DND-41 (cell line): ENCODE data around the gene ITIH1.
"Not testable (repeated sequence)": the region's sequence is repeated elsewhere in the genome, so short reads cannot be mapped to it uniquely, and the experiment has no call there.

Experiments
- ATAC-seq: fragments of 200-7000 bp; cut with Tn5 transposase; 3 replicates; pipeline ENCODE4 v1.9.1; 2021; ENCODE audit warnings: low read depth; ENCODE audit not compliant: insufficient read depth
- DNase-seq: peaks from one replicate; pipeline ENCODE4 v3.0.0-alpha.2; 2020
- H2AFZ ChIP-seq: 2 replicates; pipeline ENCODE4 v1.6.0; 2012; ENCODE audit warnings: low read depth, low read length
- H3K27ac ChIP-seq: 2 replicates; pipeline ENCODE4 v1.5.1; 2012; ENCODE audit warnings: low read length, inconsistent platforms
- H3K27me3 ChIP-seq: fragments of 200-600 bp; sonication (generic); 2 replicates; pipeline ENCODE4 v1.6.0; 2012; ENCODE audit warnings: low read length, mild to moderate bottlenecking, inconsistent platforms; ENCODE audit not compliant: insufficient read depth, poor library complexity
- H3K36me3 ChIP-seq: 2 replicates; pipeline ENCODE4 v1.5.1; 2012; ENCODE audit warnings: low read length, inconsistent platforms; ENCODE audit not compliant: insufficient read depth
- H3K4me1 ChIP-seq: 2 replicates; pipeline ENCODE4 v1.5.1; 2012; ENCODE audit warnings: mild to moderate bottlenecking, low read length; ENCODE audit not compliant: insufficient read depth
- H3K4me2 ChIP-seq: 2 replicates; pipeline ENCODE4 v1.6.0; 2012; ENCODE audit warnings: mild to moderate bottlenecking, moderate library complexity, low read length, inconsistent platforms; ENCODE audit not compliant: insufficient read depth
- H3K4me3 ChIP-seq, 2 experiments: fragments of 200-600 bp in 1 of 2; shearing (Covaris generic) in 1 of 2; 2 replicates each; pipeline ENCODE4 v1.5.1; 2012 to 2016; ENCODE audit warnings: inconsistent platforms in 2 of 2, low read length in 2 of 2, mild to moderate bottlenecking in 2 of 2, low read depth in 1 of 2, moderate library complexity in 1 of 2
- H3K79me2 ChIP-seq: 2 replicates; pipeline ENCODE4 v1.6.0; 2012; ENCODE audit warnings: low read length, inconsistent platforms; ENCODE audit not compliant: insufficient read depth
- H3K9ac ChIP-seq: 2 replicates; pipeline ENCODE4 v1.6.0; 2012; ENCODE audit warnings: low read depth, mild to moderate bottlenecking, inconsistent platforms, low read length, moderate library complexity
- H3K9me3 ChIP-seq: 2 replicates; pipeline ENCODE4 v1.5.1; 2012; ENCODE audit warnings: low read length, moderate library complexity, mild to moderate bottlenecking, inconsistent platforms; ENCODE audit not compliant: insufficient read depth, severe bottlenecking
- H4K20me1 ChIP-seq: 2 replicates; pipeline ENCODE4 v1.6.0; 2012; ENCODE audit warnings: low read length; ENCODE audit not compliant: insufficient read depth
- CTCF ChIP-seq: IDR thresholded peaks from 2 replicates; pipeline ENCODE4 v1.5.1; 2012; ENCODE audit warnings: borderline replicate concordance, low read length, moderate library complexity, mild to moderate bottlenecking; ENCODE audit not compliant: poor library complexity, severe bottlenecking; ENCODE audit errors: extremely low read depth
- EZH2 ChIP-seq: IDR thresholded peaks from 3 replicates; pipeline ENCODE4 v1.6.1; 2012; ENCODE audit warnings: borderline replicate concordance, low read depth, mild to moderate bottlenecking, moderate library complexity, low read length, inconsistent platforms; ENCODE audit not compliant: severe bottlenecking

Gene ITIH1

GRCh38 chr3:52774066-52774713 lies 3.2 kb upstream of the ITIH1 start:
- Histone ChIP-seq H3K36me3 (no peaks in the 10 kb centered on the region), H3K27me3 (no peaks in the 10 kb centered on the region), H3K9ac (no peak overlapping the region), H3K9me3 (no peaks in the 10 kb centered on the region), H2AFZ (no peak overlapping the region), H3K27ac (no peak overlapping the region), H3K4me3 (no peak overlapping the region), H3K4me2 (no peak overlapping the region), H4K20me1 (no peaks in the 10 kb centered on the region), H3K79me2 (peaks cover 19% of the 10 kb centered on the region), H3K4me1 (peaks cover 20% of the 10 kb centered on the region)
- no peak for ATAC-seq
- no peak for TF ChIP-seq CTCF
- no peak for TF ChIP-seq EZH2
- no peak for DNase-seq

GRCh38 chr3:52774901-52775864 lies 2.2 kb upstream of the ITIH1 start:
- no peaks in the 10 kb centered on the region for H3K36me3 ChIP-seq
- no peak overlapping the region for H3K4me2 ChIP-seq
- DNase-seq = no peak
- H3K27me3 ChIP-seq = no peaks in the 10 kb centered on the region
- H3K4me3 ChIP-seq = no peak overlapping the region
- no peaks in the 10 kb centered on the region for H3K9me3 ChIP-seq
- H4K20me1 ChIP-seq = no peaks in the 10 kb centered on the region
- no peak for TF ChIP-seq CTCF
- no peak for TF ChIP-seq EZH2
- H3K9ac ChIP-seq = no peak overlapping the region
- H3K4me1 ChIP-seq = peaks cover 10% of the 10 kb centered on the region
- peaks cover 9% of the 10 kb centered on the region for H3K79me2 ChIP-seq
- ATAC-seq = no peak
- no peak overlapping the region; the same call in 1 of the 2 replicates for H2AFZ ChIP-seq
- no peak overlapping the region for H3K27ac ChIP-seq

GRCh38 chr3:52775877-52776276 lies 1.5 kb upstream of the ITIH1 start:
- Histone ChIP-seq H3K4me2 (no peak overlapping the region), H3K36me3 (no peaks in the 10 kb centered on the region), H2AFZ (no peak overlapping the region), H4K20me1 (no peaks in the 10 kb centered on the region), H3K27me3 (peaks cover 6% of the 10 kb centered on the region), H3K79me2 (peaks cover 3% of the 10 kb centered on the region; the same call in 1 of the 2 replicates), H3K4me1 (peaks cover 9% of the 10 kb centered on the region), H3K4me3 (no peak overlapping the region), H3K27ac (no peak overlapping the region), H3K9ac (no peak overlapping the region), H3K9me3 (no peaks in the 10 kb centered on the region)
- no peak for DNase-seq
- ATAC-seq = no peak
- TF ChIP-seq EZH2 (no peak), CTCF (no peak)

GRCh38 chr3:52776486-52776885 lies 913 bp upstream of the ITIH1 start:
- H3K79me2 ChIP-seq, H4K20me1 ChIP-seq, H3K4me1 ChIP-seq, H3K27ac ChIP-seq, ATAC-seq, H3K27me3 ChIP-seq, H3K9ac ChIP-seq, H3K9me3 ChIP-seq, H3K36me3 ChIP-seq, H2AFZ ChIP-seq, H3K4me2 ChIP-seq, H3K4me3 ChIP-seq, DNase-seq: not testable (repeated sequence)
